Measurements from ENCODE around the gene COL4A1. TPM values are rescaled to one million over a fixed set of nuclear protein-coding genes. Genes with fewer than 3 reads are reported as not detected.

COL4A1 gene
- polyA plus RNA-seq, 6 donors from 2014 or later, result not detected

- no peak overlapping the region for H3K27ac Mint-ChIP-seq
- H3K4me1 Mint-ChIP-seq, result no peaks in the 10 kb centered on the region
These were observed 203.9 kb downstream of the COL4A1 start for GRCh38 chr13:110103026-110103425.

GRCh38 chr13:110102053-110102452 lies 204.9 kb downstream of the COL4A1 start:
- no peak overlapping the region for H3K27ac Mint-ChIP-seq
- peaks cover 5 to 32% (median 17%) of the 10 kb centered on the region in 7 donors for H3K9me3 Mint-ChIP-seq
- no peaks in the 10 kb centered on the region for H3K27me3 Mint-ChIP-seq
- ATAC-seq (ENCODE audit: low read depth in 2 of 2), result no peak
- H3K4me3 Mint-ChIP-seq, result no peak overlapping the region
- H3K4me1 Mint-ChIP-seq, result no peaks in the 10 kb centered on the region
- H3K36me3 Mint-ChIP-seq, result peaks cover 0 to 12% of the 10 kb centered on the region in 2 donors
- no peak for DNase-seq

More at GRCh38 chr13:110103026-110103425, 203.9 kb downstream of the COL4A1 start:
- no peak for DNase-seq
- no peak for ATAC-seq (ENCODE audit: low read depth in 2 of 2)
- H3K36me3 Mint-ChIP-seq, result peaks cover 0 to 12% of the 10 kb centered on the region in 2 donors
- H3K27me3 Mint-ChIP-seq, result no peaks in the 10 kb centered on the region
- no peak overlapping the region for H3K4me3 Mint-ChIP-seq
- H3K9me3 Mint-ChIP-seq, result peaks cover 5 to 32% (median 17%) of the 10 kb centered on the region in 7 donors

GRCh38 chr13:110099922-110100321 lies 207.0 kb downstream of the COL4A1 start:
- ATAC-seq (ENCODE audit: low read depth in 2 of 2) (no peak), DNase-seq (no peak)
- Mint-ChIP-seq H3K9me3 (peaks cover 5 to 32% (median 17%) of the 10 kb centered on the region in 7 donors), H3K4me1 (no peaks in the 10 kb centered on the region), H3K4me3 (no peak overlapping the region), H3K27ac (no peak overlapping the region), H3K36me3 (peaks cover 0 to 12% of the 10 kb centered on the region in 2 donors), H3K27me3 (no peaks in the 10 kb centered on the region)

Other genes with a start within 250 kb of the COL4A1 start
- under 1 TPM in 1 of 6 donors, not detected in 5; 0.13 TPM for gene COL4A2, start 127 bp upstream of the COL4A1 start, polyA plus RNA-seq (ENCODE audit: low read depth in 6 of 6)

All from naive B cell (primary cell).